G401.6 (cell line): ENCODE results near the gene DPM3.
"Not testable (repeated sequence)": the region's sequence is repeated elsewhere in the genome, so short reads cannot be mapped to it uniquely, and the experiment has no call there.

Experiments used
- FAIRE-seq: peaks from 2 replicates; lab custom pipeline; 2012; peaks lifted over from hg19 to GRCh38; lab: Jason Lieb, UNC

Gene DPM3, protein sequence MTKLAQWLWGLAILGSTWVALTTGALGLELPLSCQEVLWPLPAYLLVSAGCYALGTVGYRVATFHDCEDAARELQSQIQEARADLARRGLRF

DNA sequence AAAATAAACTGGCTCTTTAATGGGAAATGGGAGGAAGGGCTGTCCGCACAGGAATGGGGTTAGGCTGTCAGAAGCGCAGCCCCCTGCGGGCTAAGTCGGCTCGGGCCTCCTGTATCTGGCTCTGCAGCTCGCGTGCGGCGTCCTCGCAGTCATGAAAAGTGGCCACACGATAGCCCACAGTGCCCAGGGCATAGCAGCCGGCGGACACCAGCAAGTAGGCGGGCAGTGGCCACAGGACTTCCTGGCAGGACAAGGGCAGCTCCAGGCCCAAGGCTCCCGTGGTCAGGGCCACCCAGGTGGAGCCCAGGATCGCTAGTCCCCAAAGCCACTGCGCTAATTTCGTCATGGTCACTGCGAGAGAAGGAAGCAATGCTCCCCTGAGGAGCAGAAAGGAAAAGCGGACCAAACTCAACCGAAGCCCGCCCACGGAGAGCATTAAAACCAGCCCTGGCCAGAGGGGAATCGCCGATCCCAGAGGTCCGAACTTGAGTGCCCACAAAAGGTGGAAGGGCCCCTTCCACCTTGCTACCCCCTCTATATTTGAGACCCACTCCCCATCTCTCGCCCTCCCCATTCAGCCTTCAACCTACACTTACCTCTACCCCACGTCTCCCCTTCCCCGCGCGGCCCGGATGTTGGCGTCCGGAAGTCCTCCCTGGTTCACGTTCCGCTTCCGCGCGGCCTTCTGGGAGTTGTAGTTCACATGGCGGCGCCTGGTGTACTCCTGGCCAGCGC is at the start of gene DPM3:
DPM3 (minus strand) TSS at position 637 of the 735 bp plus-strand sequence; CDS start at position 346, 291 bp downstream.
- FAIRE-seq: no peak

DNA sequence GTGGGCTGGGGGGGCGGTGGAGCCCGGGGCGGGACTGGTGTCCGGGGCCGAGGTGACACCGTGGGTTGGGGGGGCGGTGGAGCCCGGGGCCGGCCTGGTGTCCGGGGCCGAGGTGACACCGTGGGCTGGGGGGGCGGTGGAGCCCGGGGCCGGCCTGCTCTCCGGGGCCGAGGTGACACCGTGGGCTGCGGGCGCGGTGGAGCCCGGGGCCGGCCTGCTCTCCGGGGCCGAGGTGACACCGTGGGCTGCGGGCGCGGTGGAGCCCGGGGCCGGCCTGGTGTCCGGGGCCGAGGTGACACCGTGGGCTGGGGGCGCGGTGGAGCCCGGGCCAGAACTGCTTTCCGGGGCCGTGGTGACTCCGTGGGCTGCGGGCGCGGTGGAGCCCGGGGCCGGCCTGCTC is 49.6 kb upstream of the DPM3 start:
- not testable (repeated sequence) for FAIRE-seq

DNA sequence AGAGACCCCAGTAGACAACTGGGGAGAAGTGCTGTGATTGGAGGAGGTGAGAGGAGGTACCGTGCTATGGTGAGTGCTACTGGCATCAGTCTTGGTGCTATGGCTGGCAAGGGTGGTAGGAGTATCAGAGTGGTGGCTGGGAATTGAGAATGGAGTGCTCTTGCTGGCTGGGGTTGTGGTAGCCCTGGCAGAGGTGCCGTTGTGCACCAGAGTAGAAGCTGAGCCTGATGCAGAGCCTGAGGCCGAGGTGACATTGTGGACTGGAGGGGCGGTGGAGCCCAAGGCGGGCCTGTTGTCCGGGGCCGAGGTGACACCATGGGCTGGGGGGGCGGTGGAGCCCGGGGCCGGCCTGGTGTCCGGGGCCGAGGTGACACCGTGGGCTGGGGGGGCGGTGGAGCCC is 47.9 kb upstream of the DPM3 start:
- no peak for FAIRE-seq

DNA sequence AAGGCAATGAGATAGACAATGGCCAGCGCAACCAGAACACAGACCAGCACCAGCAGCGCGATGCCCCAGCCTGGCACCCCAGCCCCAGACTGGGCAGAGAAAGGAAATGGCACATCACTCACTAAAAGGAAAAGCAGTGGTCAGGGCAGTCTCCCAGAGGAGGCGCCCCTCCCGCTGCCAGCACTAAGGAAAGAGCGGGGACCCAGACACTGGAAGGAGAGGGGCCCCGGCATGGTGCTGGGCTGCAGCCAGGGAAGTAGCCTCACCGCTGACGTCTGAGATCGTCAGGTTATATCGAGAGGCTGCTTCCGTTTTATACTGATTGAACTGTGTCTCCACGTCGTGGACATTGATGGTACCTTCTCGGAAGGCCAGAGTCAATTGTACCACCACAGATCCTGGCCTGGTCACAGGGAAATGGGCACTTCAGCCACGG is 47.1 kb upstream of the DPM3 start:
- no peak for FAIRE-seq

DNA sequence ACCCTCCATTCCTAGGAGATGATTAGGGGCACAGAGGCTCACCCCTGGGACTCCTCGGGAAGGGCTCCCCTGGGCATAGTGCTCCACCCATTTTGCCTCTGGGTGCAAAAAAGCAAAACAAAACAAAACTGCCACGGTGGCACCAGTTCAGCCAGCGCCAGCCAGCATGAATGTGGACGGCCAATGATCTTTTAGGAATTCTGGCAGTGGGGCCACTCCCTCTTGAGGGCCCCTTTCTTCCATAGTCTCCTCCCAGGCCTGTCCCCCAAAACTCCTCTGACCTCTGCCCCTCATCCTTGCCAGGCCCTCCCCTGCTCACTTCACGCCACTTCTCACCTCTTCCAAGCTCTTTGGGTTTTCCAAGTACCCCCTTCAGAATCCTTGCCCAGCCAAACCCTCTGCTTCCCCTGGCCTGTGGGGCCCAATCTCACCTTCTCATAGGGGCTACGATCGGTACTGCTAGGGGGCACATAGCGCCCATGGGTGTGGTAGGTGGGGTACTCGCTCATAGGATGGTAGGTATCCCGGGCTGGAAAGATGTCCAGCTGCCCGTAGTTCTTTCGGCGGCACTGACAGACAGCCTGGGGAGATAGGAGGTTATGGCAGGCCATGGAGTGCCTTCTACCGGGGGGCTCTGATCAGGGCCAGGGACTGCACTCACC is 46.6 kb upstream of the DPM3 start:
- no peak for FAIRE-seq

DNA sequence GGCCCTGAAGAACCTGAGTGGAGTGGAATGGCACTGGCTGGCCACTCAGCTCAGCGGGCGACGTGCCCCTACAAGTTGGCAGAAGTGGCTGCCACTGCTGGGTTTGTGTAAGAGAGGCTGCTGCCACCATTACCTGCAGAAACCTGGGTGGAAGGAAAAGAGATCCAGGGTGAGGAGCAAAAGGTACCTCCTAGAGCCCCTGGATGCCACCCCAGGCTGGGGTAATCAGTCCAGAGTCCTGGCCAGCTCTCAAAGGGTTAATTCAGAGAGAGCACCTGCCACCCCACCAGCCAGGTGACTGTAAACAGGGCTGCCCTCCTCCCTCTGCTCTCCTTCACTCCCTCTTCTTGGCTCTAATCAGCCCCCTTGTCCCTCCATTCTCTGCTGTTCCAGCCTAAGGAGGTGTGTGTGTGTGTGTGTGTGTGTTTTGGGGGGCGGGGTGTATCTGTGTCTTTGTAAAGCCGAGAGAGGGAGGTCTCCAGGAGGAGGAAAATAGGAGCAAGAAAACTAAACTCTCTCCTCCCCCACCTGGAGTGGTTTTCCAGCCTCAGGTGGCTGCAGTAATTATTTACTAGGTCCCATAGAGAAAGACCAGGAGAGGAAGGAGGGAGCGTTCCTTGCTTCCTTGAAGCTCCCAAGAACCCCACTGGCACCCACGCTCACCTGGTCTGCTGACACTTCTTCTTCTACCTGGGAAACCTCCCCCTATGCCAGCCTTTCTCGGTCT is 45.9 kb upstream of the DPM3 start:
- no peak for FAIRE-seq

DNA sequence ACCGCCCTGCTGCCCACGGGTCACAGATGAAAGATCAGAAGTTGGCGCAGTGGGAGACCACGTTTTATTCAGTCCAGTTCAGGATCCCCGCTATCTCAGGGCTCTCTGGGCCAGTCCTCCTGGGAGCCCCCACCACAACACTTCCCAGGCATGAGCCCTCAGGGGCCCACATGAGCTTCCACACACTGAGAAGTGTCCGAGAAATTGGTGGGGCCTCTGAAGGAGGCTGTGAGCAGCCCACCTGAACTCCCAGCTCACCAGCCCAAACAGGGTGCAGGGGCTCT is 45.4 kb upstream of the DPM3 start:
- no peak for FAIRE-seq

DNA sequence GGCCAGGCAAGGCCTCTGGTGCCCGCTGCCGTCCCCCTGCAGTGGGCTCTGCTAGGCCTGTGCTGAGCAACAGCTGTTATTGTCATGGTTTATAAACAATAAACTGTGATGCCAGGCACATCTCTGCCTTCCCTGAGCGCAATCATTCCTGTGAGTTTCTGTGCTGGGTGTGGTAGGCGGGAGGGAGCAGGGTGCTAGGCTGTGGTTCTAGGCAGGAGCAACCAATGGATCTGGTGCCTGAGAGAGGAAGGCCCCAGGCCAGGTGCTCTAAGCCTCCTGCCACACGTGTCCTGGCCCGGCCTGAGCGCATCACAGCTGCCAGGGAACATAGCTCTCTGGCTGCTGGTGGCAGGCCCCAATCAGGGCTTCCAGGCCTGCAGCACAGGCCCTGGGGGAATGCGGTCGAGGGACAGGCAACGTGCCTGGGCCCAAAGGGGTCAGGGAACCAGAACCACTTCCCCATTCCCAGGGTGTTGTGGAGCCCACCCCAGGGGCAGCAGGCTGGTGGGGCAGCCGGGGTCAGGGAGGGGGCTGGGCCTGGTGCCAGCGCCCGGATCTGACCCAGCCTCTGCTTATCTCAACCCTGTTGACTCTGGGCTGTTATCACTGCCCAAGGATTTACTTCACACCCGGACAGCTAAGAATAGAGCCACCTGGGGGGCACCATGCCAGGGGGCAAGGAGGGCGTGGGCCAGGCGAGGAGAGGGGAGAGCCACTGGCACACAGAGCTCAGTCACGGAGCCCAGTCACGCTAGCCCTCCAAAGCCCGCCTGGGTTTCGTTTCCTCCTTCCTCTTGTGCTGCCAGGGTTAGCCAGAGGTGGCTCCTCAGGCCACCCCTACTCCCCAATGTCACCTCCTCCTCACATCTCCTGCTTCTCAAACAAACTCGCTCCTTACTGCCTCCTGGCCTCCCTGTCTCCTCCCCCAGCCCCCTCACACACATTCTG is 44.8 kb upstream of the DPM3 start:
- FAIRE-seq: no peak

DNA sequence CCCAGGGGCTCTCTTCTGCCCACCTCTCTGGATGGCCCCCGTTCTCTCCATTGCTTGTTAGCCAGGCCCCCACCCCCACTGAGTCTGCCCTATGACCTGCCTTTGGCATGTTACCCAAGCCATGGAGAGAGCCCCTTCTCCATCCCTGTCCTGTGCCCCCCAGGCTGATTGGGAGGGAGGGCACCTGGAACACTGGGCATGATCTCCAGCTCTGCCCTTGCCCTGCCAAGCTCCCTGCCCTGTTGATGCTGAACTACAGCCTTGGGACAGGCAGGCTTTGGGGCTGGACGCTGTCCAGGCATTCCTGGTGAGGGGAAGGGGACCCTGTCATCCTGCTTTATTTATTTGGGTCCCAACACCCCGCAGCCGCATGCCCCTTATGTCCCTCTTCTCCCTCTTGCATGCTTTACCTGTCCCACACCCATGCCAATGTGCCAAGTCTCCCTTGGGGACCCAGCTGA is 44.0 kb upstream of the DPM3 start:
- FAIRE-seq: no peak

DNA sequence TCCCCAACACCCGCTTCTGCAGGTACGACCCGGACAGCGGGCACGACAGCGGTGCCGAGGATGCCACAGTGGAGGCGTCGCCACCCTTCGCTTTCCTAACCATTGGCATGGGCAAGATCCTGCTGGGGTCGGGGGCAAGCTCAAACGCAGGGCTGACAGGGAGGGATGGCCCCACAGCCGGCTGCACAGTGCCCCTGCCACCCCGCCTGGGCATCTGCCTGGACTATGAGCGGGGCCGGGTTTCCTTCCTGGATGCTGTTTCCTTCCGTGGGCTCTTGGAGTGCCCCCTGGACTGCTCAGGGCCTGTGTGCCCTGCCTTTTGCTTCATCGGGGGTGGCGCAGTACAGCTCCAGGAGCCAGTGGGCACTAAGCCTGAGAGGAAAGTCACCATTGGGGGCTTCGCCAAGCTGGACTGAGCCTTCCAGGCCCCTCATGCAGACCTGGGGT is 43.5 kb upstream of the DPM3 start:
- FAIRE-seq: no peak

DNA sequence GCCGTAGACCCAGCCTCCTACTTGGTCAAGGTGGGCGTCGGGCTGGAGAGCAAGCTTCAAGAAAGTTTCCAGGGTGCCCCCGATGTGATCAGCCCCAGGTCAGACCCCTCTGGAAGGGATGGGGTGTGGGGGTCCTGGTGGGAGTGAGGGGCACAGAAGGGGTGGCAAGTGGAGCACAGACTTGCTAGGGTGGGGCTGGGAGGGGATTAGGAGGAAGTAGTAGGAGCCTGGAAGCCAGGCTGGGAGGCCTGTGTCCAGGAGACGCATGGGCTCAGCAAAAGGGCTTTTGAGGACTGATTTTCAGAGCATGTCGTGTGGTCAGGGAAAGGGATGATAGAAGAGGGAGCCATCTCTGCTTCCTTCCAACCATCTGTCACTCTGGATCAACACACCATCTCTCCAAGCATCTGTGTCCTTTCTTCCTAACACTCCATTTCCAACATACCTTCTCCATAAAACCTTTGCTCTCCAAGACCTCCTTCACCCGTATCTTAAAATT is 41.8 kb upstream of the DPM3 start:
- no peak for FAIRE-seq

DNA sequence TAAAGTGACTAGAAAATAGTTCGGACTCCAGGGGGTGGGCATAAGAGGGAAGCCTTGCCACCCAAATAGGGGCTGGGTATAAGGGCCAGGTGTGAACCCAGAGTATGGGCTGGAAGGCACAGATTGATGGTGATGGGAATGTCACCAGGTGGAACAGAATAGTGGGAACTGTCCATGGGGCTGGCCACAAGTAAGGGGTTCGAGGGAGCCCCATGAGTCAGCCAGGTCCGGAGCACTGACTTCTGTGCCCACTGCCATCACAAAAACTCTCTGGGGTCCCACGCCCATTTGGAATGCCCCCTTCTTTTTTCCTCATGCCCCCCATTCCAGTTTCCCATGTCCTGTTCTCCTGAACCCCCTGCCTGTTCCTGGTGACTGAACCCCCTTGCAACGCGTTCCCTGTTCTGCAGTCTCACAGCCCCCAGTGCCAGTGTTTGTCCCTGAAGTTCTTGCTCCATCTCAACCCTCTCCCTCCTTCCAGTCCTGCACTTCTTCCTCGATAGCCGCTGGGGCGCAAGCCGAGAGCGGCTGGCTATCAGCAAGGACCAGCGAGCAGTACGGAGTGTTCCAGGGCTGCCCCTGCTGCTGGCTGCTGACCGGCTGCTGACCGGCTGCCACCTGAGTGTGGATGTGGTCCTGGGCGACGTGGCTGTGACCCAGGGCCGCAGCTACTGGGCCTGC is 41.2 kb upstream of the DPM3 start:
- FAIRE-seq: no peak

DNA sequence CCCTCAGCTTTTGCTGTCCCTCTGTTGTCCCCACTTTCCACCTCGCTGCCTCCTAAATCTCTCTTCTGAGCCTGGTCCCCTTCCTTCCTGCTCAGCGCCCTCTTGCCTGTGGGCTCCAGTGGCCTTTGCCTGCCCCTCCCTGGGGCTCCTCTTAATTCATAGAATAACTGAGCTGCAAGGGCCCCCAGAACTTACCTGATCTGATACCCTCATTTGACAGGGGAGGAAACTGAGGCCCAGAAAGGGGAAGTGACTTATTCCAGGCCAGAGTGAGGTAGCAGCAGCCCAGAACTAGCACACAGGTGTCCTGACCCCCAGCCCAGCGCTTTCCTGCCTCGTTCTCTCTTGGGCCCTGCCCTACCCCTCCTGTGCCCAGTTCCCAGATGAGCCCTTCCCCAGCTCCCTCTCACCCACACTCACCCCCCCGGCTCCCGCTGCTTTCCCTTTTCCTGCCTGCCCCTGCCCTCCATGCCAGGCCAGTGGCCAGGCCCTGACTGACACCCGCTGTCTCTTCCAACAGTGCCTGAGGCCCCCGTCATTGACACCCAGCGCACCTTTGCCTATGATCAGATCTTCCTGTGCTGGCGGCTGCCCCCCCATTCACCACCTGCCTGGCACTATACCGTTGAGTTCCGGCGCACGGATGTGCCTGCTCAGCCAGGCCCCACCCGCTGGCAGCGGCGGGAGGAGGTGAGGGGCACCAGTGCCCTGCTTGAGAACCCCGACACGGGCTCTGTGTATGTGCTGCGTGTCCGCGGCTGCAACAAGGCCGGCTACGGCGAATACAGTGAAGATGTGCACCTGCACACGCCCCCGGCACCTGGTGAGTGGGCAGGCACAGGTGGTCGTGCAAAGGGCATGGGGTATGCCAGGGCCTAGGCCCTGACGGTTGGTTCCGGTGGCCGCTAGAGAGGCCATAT is 39.0 kb upstream of the DPM3 start:
- FAIRE-seq: no peak

DNA sequence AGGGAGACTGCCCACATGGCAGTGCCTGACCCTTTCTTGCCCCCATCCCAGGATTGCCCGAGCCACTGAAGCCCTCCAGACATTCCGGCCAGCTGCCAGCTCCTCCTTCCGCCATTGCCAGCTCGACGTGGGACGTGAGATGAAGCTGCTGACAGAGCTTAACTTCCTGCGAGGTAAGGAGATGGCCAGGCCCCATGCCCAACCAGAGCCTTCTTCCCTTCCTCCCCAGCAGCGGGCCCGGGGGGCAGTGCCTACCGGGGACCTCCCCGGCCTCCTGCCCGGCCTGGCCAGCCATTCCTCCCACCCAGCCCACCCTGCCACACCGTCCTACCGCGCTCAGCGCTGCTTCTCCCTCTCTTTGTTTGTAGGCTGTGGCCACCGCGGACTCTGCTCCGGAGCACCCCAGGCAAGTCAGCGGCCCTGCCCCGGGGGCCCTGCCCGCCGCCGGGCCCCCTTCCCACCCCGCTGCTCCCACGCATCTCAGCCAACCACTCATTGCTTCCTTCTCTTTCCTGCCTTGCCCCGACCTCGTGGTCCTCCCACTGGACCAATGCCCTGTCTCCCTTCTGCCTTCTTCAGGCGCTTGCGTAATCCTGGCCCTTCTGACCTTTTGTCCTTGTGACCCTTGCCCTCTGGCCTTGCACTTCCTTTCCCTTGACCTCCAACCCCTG is 38.2 kb upstream of the DPM3 start:
- FAIRE-seq: no peak

DNA sequence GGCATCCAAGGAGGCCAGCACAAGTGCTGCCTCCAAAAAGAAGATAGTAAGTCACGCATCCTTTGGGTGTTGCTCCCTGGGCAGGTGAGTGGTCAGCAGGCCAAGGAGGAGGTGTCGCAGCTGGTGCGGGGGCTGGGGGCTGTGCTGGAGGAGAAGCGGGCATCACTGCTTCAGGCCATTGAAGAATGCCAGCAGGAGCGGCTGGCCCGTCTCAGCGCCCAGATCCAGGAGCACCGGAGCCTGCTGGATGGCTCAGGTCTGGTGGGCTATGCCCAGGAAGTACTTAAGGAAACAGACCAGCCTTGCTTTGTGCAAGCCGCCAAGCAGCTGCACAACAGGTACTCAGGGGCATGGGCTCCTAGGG is 37.6 kb upstream of the DPM3 start:
- no peak for FAIRE-seq

DNA sequence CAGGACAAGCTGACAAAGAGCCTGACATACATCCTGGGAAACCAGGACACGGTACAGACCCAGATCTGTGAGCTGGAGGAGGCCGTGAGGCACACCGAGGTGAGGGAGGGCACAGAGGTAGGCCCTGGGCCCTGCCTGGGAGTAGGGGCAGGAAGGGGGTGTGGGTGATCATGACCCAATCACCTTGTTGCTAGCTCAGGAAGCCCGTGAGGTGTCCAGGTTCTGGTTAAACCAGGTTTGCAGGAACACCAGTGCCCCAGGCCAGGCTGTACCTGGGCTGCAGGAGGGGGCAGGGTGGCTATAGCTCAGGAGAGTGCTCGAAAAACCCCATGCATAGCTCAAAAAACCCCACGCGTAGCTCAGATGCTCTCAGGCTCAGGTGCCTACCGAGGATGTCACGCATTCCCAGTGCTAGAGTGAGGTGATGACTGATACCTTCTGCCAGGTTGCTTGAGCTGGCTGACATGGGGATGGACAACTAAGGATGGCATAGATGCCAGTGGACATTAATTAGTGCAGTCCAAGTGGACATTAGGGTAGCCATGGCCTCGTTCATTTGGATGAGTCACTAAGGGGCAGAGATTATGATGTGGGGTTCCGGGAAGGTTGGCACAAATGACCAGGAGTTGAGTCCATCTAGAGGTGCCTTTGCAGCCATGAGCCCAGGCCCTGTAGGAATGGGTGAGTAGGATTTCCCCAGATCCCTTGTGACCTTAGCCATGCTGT is 37.0 kb upstream of the DPM3 start:
- no peak for FAIRE-seq

DNA sequence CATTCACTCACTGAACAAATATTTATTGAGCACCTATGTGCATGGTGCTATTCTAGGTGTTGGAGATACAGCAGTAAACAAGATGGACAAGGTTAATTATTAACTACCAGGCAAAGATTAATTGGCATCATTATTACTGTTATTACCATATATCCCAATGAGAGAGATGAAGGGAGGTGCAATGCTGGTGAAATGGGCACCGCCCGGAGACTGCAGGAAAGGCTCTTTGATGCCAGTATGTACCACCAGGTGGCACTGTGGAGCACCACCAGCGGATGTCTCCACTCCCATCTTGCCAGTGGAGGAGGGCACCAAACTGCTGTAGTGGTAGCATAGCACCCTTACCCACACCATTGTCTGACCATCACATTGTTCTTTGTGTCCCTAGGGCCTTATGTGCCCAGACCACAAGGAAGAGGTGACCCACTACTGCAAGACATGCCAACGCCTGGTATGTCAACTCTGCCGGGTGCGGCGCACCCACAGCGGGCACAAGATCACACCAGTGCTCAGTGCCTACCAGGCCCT is 36.3 kb upstream of the DPM3 start:
- FAIRE-seq: no peak

DNA sequence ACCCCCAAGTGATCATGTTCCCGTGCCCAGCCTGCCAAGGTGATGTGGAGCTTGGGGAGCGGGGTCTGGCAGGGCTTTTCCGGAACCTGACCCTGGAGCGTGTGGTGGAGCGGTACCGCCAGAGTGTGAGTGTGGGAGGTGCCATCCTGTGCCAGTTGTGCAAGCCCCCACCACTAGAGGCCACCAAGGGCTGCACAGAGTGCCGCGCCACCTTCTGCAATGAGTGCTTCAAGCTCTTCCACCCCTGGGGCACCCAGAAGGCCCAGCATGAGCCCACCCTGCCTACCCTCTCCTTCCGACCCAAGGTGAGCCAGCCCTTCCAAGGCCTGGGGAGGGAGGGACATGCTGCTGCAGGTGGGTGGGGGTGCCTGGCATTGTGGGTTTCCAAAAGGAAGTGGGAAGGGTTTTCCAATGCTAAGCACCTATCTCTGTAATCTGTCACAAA is 35.6 kb upstream of the DPM3 start:
- no peak for FAIRE-seq
